Left ventricle myocardium superior (tissue), 1 donor: ENCODE data around the gene TBCE. TPM values are rescaled to one million over a fixed set of nuclear protein-coding genes. Genes with fewer than 3 reads are reported as not detected.
A peak's percentile ranks its signal among the peaks of the same experiment; 100 is the strongest.

Experiments
- ATAC-seq: fragments of 200-7000 bp; cut with Tn5 transposase; one replicate; pipeline ENCODE4 v1.9.1; 2020; ENCODE audit warnings: mild to moderate bottlenecking, moderate library complexity
- DNase-seq: peaks from one replicate; pipeline ENCODE4 v3.0.0-alpha.2; 2020
- intact Hi-C: fragments of 100-400 bp; cut with micrococcal nuclease; formaldehyde crosslinking; loops from one replicate; pipeline ENCODE4 v1.11.0; 2022
- total RNA-seq: library from RNA; stranded (reverse); fragmentation: NEBNext Ultra II Directional; extraction: Animal tissue kit (Norgen Biotek cat#: 25700); gene quantifications from one replicate; pipeline ENCODE4 v1.2.1, GENCODE V29; 2021
- donor health status: DM: no; HTN: yes; CAD: no; lungs with severe emphysema.

TBCE gene
- total RNA-seq, 1 donor from 2014 or later: 18.7 TPM

GRCh38 chr1:235402457-235403200 is 35.4 kb downstream of the TBCE start:
- intact Hi-C loops: no loop called here
- ATAC-seq: no peak

GRCh38 chr1:235403593-235403992 is 36.4 kb downstream of the TBCE start:
- ATAC-seq (no peak), DNase-seq (no peak)
- intact Hi-C loops: no loop called here

More at GRCh38 chr1:235402457-235403200, 35.4 kb downstream of the TBCE start:
- no peak for DNase-seq

- intact Hi-C loops: no loop called here
- DNase-seq (no peak), ATAC-seq (no peak)
Observed at GRCh38 chr1:235404190-235404589, 37.0 kb downstream of the TBCE start.

- intact Hi-C loops: no loop called here
- ATAC-seq: no peak
- no peak for DNase-seq
Observed at GRCh38 chr1:235407419-235407818, 40.2 kb downstream of the TBCE start.

GRCh38 chr1:235408503-235408960 is 41.3 kb downstream of the TBCE start:
- intact Hi-C loops: no loop called here
- ATAC-seq: no peak
- DNase-seq: no peak

GRCh38 chr1:235409042-235409820 is 42.0 kb downstream of the TBCE start:
- intact Hi-C loops: no loop called here
- ATAC-seq: no peak

GRCh38 chr1:235410467-235410866 is 43.2 kb downstream of the TBCE start:
- ATAC-seq (no peak), DNase-seq (no peak)
- intact Hi-C loops: loop anchor here (10.0 kb wide), 1 partner anchor 76 kb away; no protein-coding TSS in a partner anchor

More at GRCh38 chr1:235409042-235409820, 42.0 kb downstream of the TBCE start:
- no peak for DNase-seq

- intact Hi-C loops: loop anchor here (10.0 kb wide), 1 partner anchor 77 kb away; no protein-coding TSS in a partner anchor
- ATAC-seq (peak; percentile 61), DNase-seq (no peak)
Observed at GRCh38 chr1:235411489-235412486, 44.6 kb downstream of the TBCE start.

- peak; percentile 54 for DNase-seq
- ATAC-seq: peak; percentile 74
- intact Hi-C loops: loop anchor here (10.0 kb wide), 1 partner anchor 80 kb away; no protein-coding TSS in a partner anchor
Observed at GRCh38 chr1:235415008-235415904, 48.0 kb downstream of the TBCE start.

- no peak for DNase-seq
- intact Hi-C loops: loop anchor here (1.0 to 10.0 kb wide), 2 partner anchors 82 to 164 kb away; no protein-coding TSS in a partner anchor
- no peak for ATAC-seq
Observed at GRCh38 chr1:235416662-235417049, 49.4 kb downstream of the TBCE start.

GRCh38 chr1:235417086-235417697 is 50.0 kb downstream of the TBCE start:
- intact Hi-C loops: loop anchor here (10.0 kb wide), 1 partner anchor 82 kb away; no protein-coding TSS in a partner anchor
- no peak for DNase-seq
- peak; percentile 77 for ATAC-seq

- DNase-seq: no peak
- intact Hi-C loops: no loop called here
- ATAC-seq: no peak
Observed at GRCh38 chr1:235421751-235422150, 54.5 kb downstream of the TBCE start.

GRCh38 chr1:235423214-235423652 is 56.0 kb downstream of the TBCE start:
- ATAC-seq (no peak), DNase-seq (no peak)
- intact Hi-C loops: no loop called here

- no peak for ATAC-seq
- DNase-seq: no peak
- intact Hi-C loops: no loop called here
Observed at GRCh38 chr1:235424092-235424491, 56.9 kb downstream of the TBCE start.

- DNase-seq (no peak), ATAC-seq (no peak)
- intact Hi-C loops: no loop called here
Observed at GRCh38 chr1:235425357-235425756, 58.1 kb downstream of the TBCE start.

- ATAC-seq (peak; percentile 28), DNase-seq (no peak)
- intact Hi-C loops: no loop called here
Observed at GRCh38 chr1:235426143-235426542, 58.9 kb downstream of the TBCE start.

GRCh38 chr1:235426680-235427079 is 59.5 kb downstream of the TBCE start:
- ATAC-seq (no peak), DNase-seq (no peak)
- intact Hi-C loops: no loop called here
